ENCODE data around the gene PTX4. TPM values are rescaled to one million over a fixed set of nuclear protein-coding genes. Genes with fewer than 3 reads are reported as not detected.

Gene PTX4
- total and polyA plus RNA-seq, 3 donors from 2014 or later: 1.3 to 3.4 (median 1.7) TPM

GRCh38 chr16:1458336-1458976 is 30.3 kb downstream of the PTX4 start:
- H3K4me3 ChIP-seq: no peak overlapping the region
- TF ChIP-seq POLR2A (IDR thresholded peaks at IDR 0.05) (no peak), CTCF (IDR thresholded peaks at IDR 0.05) (no peak)
- WGBS, 2 donors: 94% methylated on average over 17 to 20 of the region's 26 CpGs
- no peaks in the 10 kb centered on the region for H3K36me3 ChIP-seq (ENCODE audit: low read depth, missing control alignments)
- intact Hi-C loops (cut with DNase I; ENCODE audit: low total_unique reads): no loop called here
- no peaks in the 10 kb centered on the region for H3K9me3 ChIP-seq
- H3K4me1 ChIP-seq: no peaks in the 10 kb centered on the region
- H3K27ac ChIP-seq: no peak overlapping the region
- no peaks in the 10 kb centered on the region for H3K27me3 ChIP-seq
- DNase-seq: no peak

- WGBS, 2 donors: 92 to 93% methylated on average over 8 to 42 of the region's 42 CpGs
- H3K9me3 ChIP-seq: no peaks in the 10 kb centered on the region
- TF ChIP-seq CTCF (IDR thresholded peaks at IDR 0.05): no peak
- no peak for TF ChIP-seq POLR2A (IDR thresholded peaks at IDR 0.05)
- H3K27me3 ChIP-seq: no peaks in the 10 kb centered on the region
- H3K27ac ChIP-seq: no peak overlapping the region
- DNase-seq: no peak
- intact Hi-C loops (cut with DNase I; ENCODE audit: low total_unique reads): no loop called here
- no peaks in the 10 kb centered on the region for H3K36me3 ChIP-seq (ENCODE audit: low read depth, missing control alignments)
- no peaks in the 10 kb centered on the region for H3K4me1 ChIP-seq
- no peak overlapping the region for H3K4me3 ChIP-seq
These were observed 31.1 kb downstream of the PTX4 start for GRCh38 chr16:1457489-1458245.

- Histone ChIP-seq H3K36me3 (ENCODE audit: low read depth, missing control alignments) (no peaks in the 10 kb centered on the region), H3K27ac (no peak overlapping the region), H3K27me3 (no peaks in the 10 kb centered on the region), H3K4me1 (no peaks in the 10 kb centered on the region), H3K4me3 (no peak overlapping the region), H3K9me3 (no peaks in the 10 kb centered on the region)
- DNase-seq: no peak
- TF ChIP-seq POLR2A (IDR thresholded peaks at IDR 0.05): no peak
- TF ChIP-seq CTCF (IDR thresholded peaks at IDR 0.05): no peak
- intact Hi-C loops (cut with DNase I; ENCODE audit: low total_unique reads): no loop called here
- 88 to 97% methylated on average over 10 to 16 of the region's 16 CpGs for WGBS, 2 donors
These were observed 31.8 kb downstream of the PTX4 start for GRCh38 chr16:1456951-1457350.

GRCh38 chr16:1455190-1456171 is 33.3 kb downstream of the PTX4 start:
- Histone ChIP-seq H3K27me3 (no peaks in the 10 kb centered on the region), H3K4me3 (no peak overlapping the region), H3K27ac (no peak overlapping the region), H3K4me1 (no peaks in the 10 kb centered on the region), H3K9me3 (no peaks in the 10 kb centered on the region), H3K36me3 (ENCODE audit: low read depth, missing control alignments) (no peaks in the 10 kb centered on the region)
- no peak for DNase-seq
- TF ChIP-seq CTCF (IDR thresholded peaks at IDR 0.05): no peak
- TF ChIP-seq POLR2A (IDR thresholded peaks at IDR 0.05): no peak
- intact Hi-C loops (cut with DNase I; ENCODE audit: low total_unique reads): no loop called here
- WGBS, 2 donors: 87 to 94% methylated on average over 17 to 34 of the region's 41 CpGs
